GM12891 (cell line): ENCODE data around the gene SRRM5.

ENCODE experiments used
- POLR2A ChIP-seq: IDR thresholded peaks from 2 replicates; pipeline ENCODE4 v1.6.1; 2011; ENCODE audit warnings: low read depth, low read length, control low read depth
- SPI1 ChIP-seq: IDR thresholded peaks from 2 replicates; pipeline ENCODE4 v1.6.1; 2011; ENCODE audit warnings: low read depth, low read length, control low read depth

GRCh38 chr19:43658494-43658893 is 46.6 kb downstream of the SRRM5 start:
- no peak for TF ChIP-seq SPI1
- no peak for TF ChIP-seq POLR2A
